ENCODE data around the gene EXPH5. TPM values are rescaled to one million over a fixed set of nuclear protein-coding genes. Genes with fewer than 3 reads are reported as not detected.

EXPH5 gene
- total and polyA plus RNA-seq, 4 donors = 0.84 to 8.2 (median 2.2) TPM

DNA sequence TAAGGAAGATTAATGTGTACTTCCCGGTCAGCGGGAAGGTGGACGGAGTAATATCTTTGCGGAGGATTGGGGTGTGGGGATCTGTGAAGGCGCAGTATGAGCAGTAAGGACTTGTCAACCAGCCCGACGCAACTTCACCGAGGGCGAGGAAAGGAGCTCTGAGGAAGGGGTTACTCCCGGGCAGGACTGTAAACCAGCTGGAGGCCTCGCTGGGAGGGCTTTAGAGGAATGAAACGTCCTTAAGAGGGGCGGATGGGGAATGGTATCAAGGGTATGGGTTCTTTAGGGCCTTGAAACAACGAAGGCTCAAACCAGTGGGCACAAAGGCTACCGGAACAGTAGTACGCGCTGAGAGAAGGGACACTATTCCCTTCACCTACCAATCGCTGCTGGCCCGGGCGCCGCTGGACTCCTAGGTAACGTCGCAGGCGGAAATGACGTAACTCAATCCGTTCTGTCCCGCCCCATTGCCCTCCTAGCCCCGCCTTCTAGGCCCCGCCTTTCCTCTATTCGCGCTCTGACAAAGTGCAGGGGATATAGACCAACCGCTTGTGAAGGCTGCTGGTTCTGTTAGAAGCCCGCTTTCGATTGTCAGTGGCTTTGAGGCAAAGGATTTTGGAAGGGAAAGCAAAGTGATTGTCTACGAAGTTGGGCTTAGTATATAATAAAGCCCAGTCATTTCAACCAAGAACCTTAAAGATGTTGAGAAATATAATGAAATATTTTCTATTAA lies 126.3 kb downstream of the EXPH5 start, which contains the start of gene C11orf65:
TSS of gene C11orf65 (minus strand) at position 439 of the 733 bp plus-strand sequence. CDS start 5,970 bp downstream, outside the sequence.
- DNase-seq (ENCODE audit: low read depth in 4 of 6, low spot score in 6 of 6) = peak; percentile 95 to 99 (median 98)
- Histone ChIP-seq H3K4me1 (ENCODE audit: control insufficient read depth, insufficient read depth, low read length) (peaks cover 5% of the 10 kb centered on the region), H3K36me3 (ENCODE audit: control insufficient read depth, insufficient read depth, low read length) (no peaks in the 10 kb centered on the region), H3K27ac (ENCODE audit: low read depth, low read length) (peak within 1 kb of the TSS; percentile 100), H3K4me3 (ENCODE audit: low read depth, low read length) (peak within 1 kb of the TSS; percentile 97), H3K9me3 (ENCODE audit: control insufficient read depth, insufficient read depth, low read length) (no peaks in the 10 kb centered on the region), H3K27me3 (ENCODE audit: control insufficient read depth, insufficient read depth, low read length) (no peaks in the 10 kb centered on the region)
- WGBS (ENCODE audit: insufficient coverage) = 0% methylated on average over 25 of the region's 35 CpGs

DNA sequence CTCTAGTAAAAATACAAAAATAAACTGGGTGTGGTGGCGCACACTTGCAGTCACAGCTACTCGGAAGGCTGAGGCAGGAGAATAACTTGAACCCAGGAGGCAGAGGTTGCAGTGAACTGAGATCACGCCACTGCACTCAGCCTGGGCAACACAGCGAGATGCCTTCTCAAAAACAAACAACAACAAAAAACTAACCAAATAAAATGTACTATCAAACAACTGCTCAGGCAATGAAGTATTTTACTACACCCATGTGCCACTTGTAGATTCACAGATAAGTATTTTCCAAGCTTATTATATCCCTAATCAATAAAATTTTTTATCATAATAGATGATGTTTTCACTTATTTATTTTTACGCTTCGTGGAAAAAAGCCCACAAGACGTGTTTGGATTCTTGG lies 127.2 kb downstream of the EXPH5 start:
- DNase-seq (ENCODE audit: low read depth in 4 of 6, low spot score in 6 of 6) = no peak
- 100% methylated on average over 3 of the region's 7 CpGs for WGBS (ENCODE audit: insufficient coverage)
- Histone ChIP-seq H3K27ac (ENCODE audit: low read depth, low read length) (peak overlapping the region; percentile 100), H3K36me3 (ENCODE audit: control insufficient read depth, insufficient read depth, low read length) (no peaks in the 10 kb centered on the region), H3K4me1 (ENCODE audit: control insufficient read depth, insufficient read depth, low read length) (peaks cover 5% of the 10 kb centered on the region), H3K27me3 (ENCODE audit: control insufficient read depth, insufficient read depth, low read length) (no peaks in the 10 kb centered on the region), H3K9me3 (ENCODE audit: control insufficient read depth, insufficient read depth, low read length) (no peaks in the 10 kb centered on the region), H3K4me3 (ENCODE audit: low read depth, low read length) (peak overlapping the region; percentile 97)

Other genes starting within 250 kb of the EXPH5 start
- gene C11orf65, start 126.2 kb downstream of the EXPH5 start, total RNA-seq = 1 to 10 TPM; 1.3 to 1.5 TPM
- under 1 TPM; 0.84 to 0.89 TPM for gene C11orf65, start 126.2 kb downstream of the EXPH5 start, polyA plus RNA-seq (ENCODE audit: insufficient read length in 2 of 2)
- 10 to 100 TPM; 38.0 to 44.4 TPM for gene POGLUT3, start 95.4 kb downstream of the EXPH5 start, total RNA-seq
- gene POGLUT3, start 95.4 kb downstream of the EXPH5 start, polyA plus RNA-seq (ENCODE audit: insufficient read length in 2 of 2) = 10 to 100 TPM; 17.5 to 19.0 TPM
- gene DDX10, start 71.3 kb upstream of the EXPH5 start, total RNA-seq = 10 to 100 TPM; 26.5 to 34.2 TPM
- 10 to 100 TPM; 20.5 to 22.4 TPM for gene DDX10, start 71.3 kb upstream of the EXPH5 start, polyA plus RNA-seq (ENCODE audit: insufficient read length in 2 of 2)

Data from spinal cord (tissue), 10 donors.